IMR-90 (cell line): ENCODE results near the gene NPAS3. TPM values are rescaled to one million over a fixed set of nuclear protein-coding genes. Genes with fewer than 3 reads are reported as not detected.

ENCODE experiments used
- ATAC-seq: fragments of 200-7000 bp; cut with Tn5 transposase; 2 replicates; pipeline ENCODE4 v1.9.1; 2020; ENCODE audit warnings: low read depth, mild to moderate bottlenecking, moderate library complexity
- BruUV-seq: library from RNA; stranded (reverse); fragments of 400-500 nt; replicated peaks from 2 replicates; lab custom pipeline; 2021; lab: Mats Ljungman, UMichigan
- CTCF ChIA-PET: fragments of 300-600 bp; formaldehyde crosslinking; extraction: SDS; loops from one replicate; lab custom pipeline; 2021; ENCODE audit warnings: antibody characterized with exemption; lab: Yijun Ruan, JAX
- POLR2A ChIA-PET: fragments of 300-600 bp; sonication (Branson Sonifier 250); formaldehyde crosslinking; loops from one replicate; lab custom pipeline; 2022; ENCODE audit warnings: antibody characterized with exemption; ENCODE audit not compliant: unreplicated experiment; lab: Charles Lee
- DNase-seq: peaks from one replicate; pipeline ENCODE4 v3.0.0; 2013
- H2AFZ ChIP-seq: replicated peaks from 2 replicates; pipeline ENCODE3; 2013; ENCODE audit warnings: low read length, mild to moderate bottlenecking; ENCODE audit not compliant: poor library complexity
- H2AK5ac ChIP-seq: 2 replicates; pipeline ENCODE4 v1.6.1; 2013; ENCODE audit warnings: low read depth, low read length, inconsistent platforms
- H2AK9ac ChIP-seq: replicated peaks from 2 replicates; pipeline ENCODE3; 2013; ENCODE audit warnings: mild to moderate bottlenecking, low read depth, low read length, moderate library complexity; ENCODE audit not compliant: poor library complexity
- H2BK120ac ChIP-seq: 2 replicates; pipeline ENCODE4 v1.6.1; 2013; ENCODE audit warnings: low read depth, low read length, inconsistent platforms
- H2BK15ac ChIP-seq: 3 replicates; pipeline ENCODE4 v1.6.1; 2013; ENCODE audit warnings: low read depth, low read length, inconsistent platforms
- H2BK20ac ChIP-seq: 2 replicates; pipeline ENCODE4 v1.6.1; 2013; ENCODE audit warnings: low read depth, mild to moderate bottlenecking, inconsistent platforms, low read length, moderate library complexity
- H2BK5ac ChIP-seq: 2 replicates; pipeline ENCODE4 v1.6.1; 2013; ENCODE audit warnings: mild to moderate bottlenecking, low read depth, low read length, inconsistent platforms; ENCODE audit not compliant: poor library complexity, severe bottlenecking
- H3K14ac ChIP-seq: replicated peaks from 2 replicates; pipeline ENCODE4 v1.6.1; 2013; ENCODE audit warnings: low read depth, low read length, inconsistent platforms
- H3K18ac ChIP-seq: 2 replicates; pipeline ENCODE4 v1.6.1; 2013; ENCODE audit warnings: low read depth, low read length, control low read depth
- H3K23ac ChIP-seq: 2 replicates; pipeline ENCODE4 v1.6.1; 2013; ENCODE audit warnings: low read depth, low read length, inconsistent platforms
- H3K27ac ChIP-seq: 2 replicates; pipeline ENCODE4 v1.5.1; 2013; ENCODE audit warnings: mild to moderate bottlenecking, control low read depth, low read length; ENCODE audit not compliant: insufficient read depth
- H3K27me3 ChIP-seq: 2 replicates; pipeline ENCODE4 v1.6.1; 2013; ENCODE audit warnings: low read length; ENCODE audit not compliant: control insufficient read depth, insufficient read depth
- H3K36me3 ChIP-seq: 2 replicates; pipeline ENCODE4 v1.6.1; 2013; ENCODE audit warnings: low read length, mixed read lengths; ENCODE audit not compliant: control insufficient read depth, insufficient read depth
- H3K4ac ChIP-seq: 2 replicates; pipeline ENCODE4 v1.6.1; 2013; ENCODE audit warnings: low read depth, low read length, inconsistent platforms
- H3K4me1 ChIP-seq: 2 replicates; pipeline ENCODE4 v1.6.1; 2013; ENCODE audit warnings: low read length, mixed read lengths; ENCODE audit not compliant: control insufficient read depth, insufficient read depth
- H3K4me2 ChIP-seq: 2 replicates; pipeline ENCODE4 v1.6.1; 2013; ENCODE audit warnings: low read depth, mild to moderate bottlenecking, control low read depth, low read length, moderate library complexity
- H3K4me3 ChIP-seq: 2 replicates; pipeline ENCODE4 v1.5.1; 2013; ENCODE audit warnings: low read depth, mild to moderate bottlenecking, control low read depth, low read length, moderate library complexity; ENCODE audit not compliant: insufficient read depth
- H3K56ac ChIP-seq: 2 replicates; pipeline ENCODE4 v1.6.1; 2013; ENCODE audit warnings: low read length, inconsistent platforms; ENCODE audit not compliant: insufficient read depth; ENCODE audit errors: extremely low read depth
- H3K79me1 ChIP-seq, 2 experiments: 2 replicates each; pipeline ENCODE4 v1.6.1; 2013; ENCODE audit warnings: low read length in 2 of 2, inconsistent platforms in 1 of 2, low read depth in 1 of 2
- H3K9ac ChIP-seq: 2 replicates; pipeline ENCODE4 v1.6.1; 2013; ENCODE audit warnings: low read depth, low read length, control low read depth
- H3K9me1 ChIP-seq: 2 replicates; pipeline ENCODE4 v1.6.1; 2013; ENCODE audit warnings: low read length, inconsistent platforms; ENCODE audit not compliant: insufficient read depth
- H3K9me3 ChIP-seq: 2 replicates; pipeline ENCODE4 v1.6.1; 2013; ENCODE audit warnings: low read length; ENCODE audit not compliant: control insufficient read depth, insufficient read depth
- H4K20me1 ChIP-seq: 2 replicates; pipeline ENCODE4 v1.6.1; 2013; ENCODE audit warnings: low read length, inconsistent platforms; ENCODE audit not compliant: insufficient read depth
- H4K5ac ChIP-seq: 2 replicates; pipeline ENCODE4 v1.6.1; 2013; ENCODE audit warnings: mild to moderate bottlenecking, low read depth, low read length, control low read depth
- H4K8ac ChIP-seq, 2 experiments: 2 replicates each; pipeline ENCODE4 v1.6.1; 2013; ENCODE audit warnings: low read depth in 2 of 2, low read length in 2 of 2, control low read depth in 1 of 2, inconsistent platforms in 1 of 2
- H4K91ac ChIP-seq: 2 replicates; pipeline ENCODE4 v1.6.1; 2013; ENCODE audit warnings: low read depth, low read length, inconsistent platforms; ENCODE audit not compliant: insufficient read depth
- BHLHE40 ChIP-seq: fragments of 150-350 bp; IDR thresholded peaks from 2 replicates; pipeline ENCODE4 v1.6.1; 2016; ENCODE audit warnings: mild to moderate bottlenecking, low read depth, low read length
- CEBPB ChIP-seq: IDR thresholded peaks from 2 replicates; pipeline ENCODE4 v1.6.1; 2012; ENCODE audit warnings: low read depth, low read length, improper control_type of control experiment
- CHD1 ChIP-seq: IDR thresholded peaks from 2 replicates; pipeline ENCODE4 v1.6.1; 2012; ENCODE audit warnings: low read depth, low read length, improper control_type of control experiment
- ELK1 ChIP-seq: fragments of 150-350 bp; IDR thresholded peaks from 2 replicates; pipeline ENCODE4 v1.6.1; 2016; ENCODE audit warnings: low read depth, mild to moderate bottlenecking, low read length, moderate library complexity, borderline replicate concordance
- FOS ChIP-seq: fragments of 150-350 bp; IDR thresholded peaks from 2 replicates; pipeline ENCODE4 v1.6.1; 2016; ENCODE audit warnings: low read depth, low read length
- MAFK ChIP-seq: IDR thresholded peaks from 2 replicates; pipeline ENCODE4 v1.6.1; 2012; ENCODE audit warnings: low read depth, low read length, improper control_type of control experiment
- MXI1 ChIP-seq: IDR thresholded peaks from 2 replicates; pipeline ENCODE4 v1.6.1; 2012; ENCODE audit warnings: low read depth, mild to moderate bottlenecking, low read length, moderate library complexity, borderline replicate concordance
- NFE2L2 ChIP-seq: fragments of 150-350 bp; IDR thresholded peaks from 2 replicates; pipeline ENCODE4 v1.6.1; 2016; ENCODE audit warnings: low read depth, mild to moderate bottlenecking, low read length
- POLR2A ChIP-seq: IDR thresholded peaks from 2 replicates; pipeline ENCODE4 v1.6.1; 2012; ENCODE audit warnings: mild to moderate bottlenecking, low read depth, low read length
- RAD21 ChIP-seq: IDR thresholded peaks from 2 replicates; pipeline ENCODE4 v1.6.1; 2012; ENCODE audit warnings: low read length, improper control_type of control experiment
- RFX5 ChIP-seq: IDR thresholded peaks from 2 replicates; pipeline ENCODE4 v1.8.0; 2012; ENCODE audit warnings: low read depth, mild to moderate bottlenecking, low read length, moderate library complexity
- SMC3 ChIP-seq: fragments of 150-350 bp; IDR thresholded peaks from 2 replicates; pipeline ENCODE4 v1.6.1; 2016; ENCODE audit warnings: low read depth, mild to moderate bottlenecking, antibody characterized with exemption, low read length, moderate library complexity
- USF2 ChIP-seq: fragments of 150-350 bp; IDR thresholded peaks from 2 replicates; pipeline ENCODE4 v1.6.1; 2017; ENCODE audit warnings: mild to moderate bottlenecking, antibody characterized with exemption, low read length, low read depth
- WGBS, 2 experiments: methylation state at CpG; one replicate each; pipeline versions ENCODE4 v1.1.5 to v1.1.7; 2013; ENCODE audit warnings: missing lambda C conversion rate in 2 of 2; ENCODE audit not compliant: insufficient read length in 1 of 2; ENCODE audit errors: extremely low coverage in 2 of 2; 5-methylcytosine and 5-hydroxymethylcytosine counted together
- dilution Hi-C: fragments of 300-500 bp; cut with HindIII; formaldehyde crosslinking; loops from one replicate; pipeline ENCODE4 v1.14.3; 2018; ENCODE audit warnings: low sequenced_read_pairs; ENCODE audit not compliant: unreplicated experiment
- in situ Hi-C: fragments of 300-500 bp; cut with MboI; formaldehyde crosslinking; loops from 3 replicates; pipeline ENCODE4 v1.14.3; 2019; ENCODE audit warnings: low sequenced_read_pairs, inconsistent platforms, mixed read lengths
- intact Hi-C: fragments of 100-400 bp; cut with micrococcal nuclease; formaldehyde crosslinking; loops from 2 replicates; pipeline ENCODE4 v1.10.0; 2022
- polyA plus RNA-seq, 3 experiments: library from polyadenylated mRNA; depleted of rRNA; stranded (reverse); fragments of >200 nt; gene quantifications; 2 replicates each; pipeline ENCODE4 v1.2.3, GENCODE V29; 2012; ENCODE audit warnings: low replicate concordance in 1 of 3
- total RNA-seq: library from RNA; depleted of rRNA; stranded (reverse); fragments of >200 nt; gene quantifications from 2 replicates; pipeline ENCODE4 v1.2.3, GENCODE V29; 2012

Gene NPAS3
- total and polyA plus RNA-seq, 2 of the 4 experiments (the other 2 are of a cell fraction) = not detected

- Histone ChIP-seq H3K14ac (no peak overlapping the region), H3K79me1 (no peaks in the 10 kb centered on the region), H2AK9ac (no peak overlapping the region), H3K27me3 (peaks cover 27% of the 10 kb centered on the region), H3K56ac (no peak overlapping the region), H3K4ac (no peak overlapping the region), H3K4me2 (no peak overlapping the region), H3K27ac (no peak overlapping the region), H3K9me1 (no peaks in the 10 kb centered on the region), H2AFZ (no peak overlapping the region), H4K5ac (no peak overlapping the region), H3K9ac (no peak overlapping the region), H3K9me3 (no peaks in the 10 kb centered on the region), H3K23ac (no peak overlapping the region), H2AK5ac (no peak overlapping the region), H3K4me1 (no peaks in the 10 kb centered on the region), H4K20me1 (no peaks in the 10 kb centered on the region), H3K4me3 (no peak overlapping the region), H3K36me3 (no peaks in the 10 kb centered on the region), H2BK120ac (no peak overlapping the region), H4K8ac (no peak overlapping the region), H4K91ac (no peak overlapping the region), H2BK20ac (no peak overlapping the region), H3K18ac (no peak overlapping the region), H2BK15ac (no peak overlapping the region), H2BK5ac (no peak overlapping the region)
- no peak for DNase-seq
- no peak for ATAC-seq
- POLR2A ChIA-PET = no interaction called here
- CTCF ChIA-PET = no interaction called here
- WGBS, 2 experiments = 60% methylated on average over 1 of the region's 2 CpGs; no CpG with 5 or more reads in 1 of the 2 experiments
- dilution Hi-C loops (no loop called here), intact Hi-C loops (no loop called here), in situ Hi-C loops (no loop called here)
- BruUV-seq = no TSS peak
- TF ChIP-seq SMC3 (no peak), BHLHE40 (no peak), RAD21 (no peak), CHD1 (no peak), NFE2L2 (no peak), CEBPB (no peak), POLR2A (no peak), USF2 (no peak), MXI1 (no peak), RFX5 (no peak), MAFK (no peak), FOS (no peak), ELK1 (no peak)
Measured at GRCh38 chr14:32941668-32942065, 3.0 kb downstream of the NPAS3 start.
